Measurements from ENCODE around the gene RSKR. TPM values are rescaled to one million over a fixed set of nuclear protein-coding genes. Genes with fewer than 3 reads are reported as not detected.

The RSKR gene
- total RNA-seq, 1 experiment from 2014 or later = 18.9 TPM

GRCh38 chr17:28585851-28586250 is 28.1 kb downstream of the RSKR start:
- intact Hi-C loops (cut with micrococcal nuclease) = no loop called here
- ChIA-PET RAD21 (ENCODE audit: low non-redundant PET in 1 of 2, low total read pairs in 2 of 2, uncharacterized antibody in 2 of 2, unreplicated experiment in 2 of 2) (no interaction called here), POLR2A (no interaction called here), CTCF (no interaction called here)
- ATAC-seq = no peak
- Histone ChIP-seq H3K36me3 (ENCODE audit: control insufficient read depth in 1 of 2, insufficient read depth in 2 of 2, low read length in 2 of 2) (peaks cover 66 to 79% of the 10 kb centered on the region in 2 experiments), H3K4me2 (ENCODE audit: low read length) (no peak overlapping the region), H3K9me2 (ENCODE audit: insufficient read depth) (no peaks in the 10 kb centered on the region), H3K4me1 (ENCODE audit: control insufficient read depth in 1 of 2, insufficient read depth in 2 of 2, low read length in 2 of 2) (no peaks in the 10 kb centered on the region), H3K27me3 (ENCODE audit: insufficient read depth, low read length) (no peaks in the 10 kb centered on the region), H3K4me3 (replicated peaks in 1 of 2; ENCODE audit: low read depth in 1 of 2, low read length in 2 of 2) (no peak overlapping the region), H2AFZ (ENCODE audit: low read depth, low read length, poor library complexity, severe bottlenecking) (no peak overlapping the region), H3K9me3 (ENCODE audit: control insufficient read depth in 1 of 2, insufficient read depth in 1 of 2, low read depth in 1 of 2, low read length in 2 of 2) (no peaks in the 10 kb centered on the region), H3K9ac (ENCODE audit: low read length) (no peak overlapping the region), H3K27ac (ENCODE audit: low read depth, low read length) (no peak overlapping the region), H4K20me1 (ENCODE audit: insufficient read depth) (no peaks in the 10 kb centered on the region), H3K79me2 (ENCODE audit: insufficient read depth, low read length) (peaks cover 11% of the 10 kb centered on the region)
- no peak for DNase-seq (ENCODE audit: low read depth, low spot score)
- no TSS peak for BruUV-seq (replicated peaks)
- TF ChIP-seq FOSL1 (IDR thresholded peaks at IDR 0.05; ENCODE audit: low read depth) (no peak), YY1 (IDR thresholded peaks at IDR 0.05; ENCODE audit: extremely low read depth, insufficient replicate concordance, low read depth, low read length) (no peak), ZFX (IDR thresholded peaks at IDR 0.05) (no peak), MAX (IDR thresholded peaks at IDR 0.05) (no peak), ELF1 (IDR thresholded peaks at IDR 0.05; ENCODE audit: borderline replicate concordance, low read depth) (no peak), SIN3A (IDR thresholded peaks at IDR 0.05; ENCODE audit: low read depth) (no peak), CTCF (IDR thresholded peaks at IDR 0.05 in 2 of 3, conservative IDR thresholded peaks at IDR 0.05 in 1 of 3; ENCODE audit: borderline replicate concordance in 1 of 3, insufficient read depth in 1 of 3, low read depth in 2 of 3, low read length in 2 of 3) (no peak), POLR2AphosphoS5 (IDR thresholded peaks at IDR 0.05; ENCODE audit: low read depth, low read length) (no peak), ZBTB33 (IDR thresholded peaks at IDR 0.05; ENCODE audit: extremely low read depth, insufficient replicate concordance, low read length) (no peak), EGR1 (IDR thresholded peaks at IDR 0.05; ENCODE audit: low read depth) (no peak), EZH2phosphoT487 (IDR thresholded peaks at IDR 0.05; ENCODE audit: borderline replicate concordance) (no peak), RAD21 (IDR thresholded peaks at IDR 0.05; ENCODE audit: low read depth) (no peak), SP1 (IDR thresholded peaks at IDR 0.05; ENCODE audit: low read depth) (no peak), SRF (IDR thresholded peaks at IDR 0.05; ENCODE audit: low read depth) (no peak), TCF7L2 (IDR thresholded peaks at IDR 0.05; ENCODE audit: borderline replicate concordance, extremely low read depth, insufficient read depth, insufficient read length) (no peak), CEBPB (IDR thresholded peaks at IDR 0.05; ENCODE audit: low read depth) (no peak), EZH2 (IDR thresholded peaks at IDR 0.05) (no peak)

All from HCT116 (cell line).